HL-60 (cell line): ENCODE measurements around the gene PSMG3.

ENCODE experiments used
- DNase-seq, 2 experiments: peaks; one replicate each; pipeline ENCODE4 v3.0.0-alpha.2; 2010 to 2020; ENCODE audit warnings: low read depth in 1 of 2, low spot score in 1 of 2
- H3K27ac ChIP-seq: fragments of 250-450 bp; sonication (Bioruptor Pico); replicated peaks from 2 replicates; pipeline ENCODE4 v1.5.1; 2020; ENCODE audit warnings: mild to moderate bottlenecking, moderate library complexity
- H3K27me3 ChIP-seq: fragments of 250-450 bp; sonication (Bioruptor Pico); 2 replicates; pipeline ENCODE4 v1.5.1; 2021; ENCODE audit warnings: mild to moderate bottlenecking, moderate library complexity; ENCODE audit not compliant: insufficient read depth, poor library complexity, severe bottlenecking
- H3K4me3 ChIP-seq: replicated peaks from 2 replicates; pipeline ENCODE4 v1.5.1; 2011; ENCODE audit warnings: mild to moderate bottlenecking, control low read depth, low read length; ENCODE audit not compliant: insufficient read depth
- GABPA ChIP-seq: IDR thresholded peaks from 2 replicates; pipeline ENCODE4 v1.6.1; 2012; ENCODE audit warnings: low read depth
- POLR2AphosphoS5 ChIP-seq: IDR thresholded peaks from 2 replicates; pipeline ENCODE4 v1.6.1; 2012; ENCODE audit warnings: low read depth
- REST ChIP-seq: IDR thresholded peaks from 2 replicates; pipeline ENCODE4 v1.6.1; 2012; ENCODE audit warnings: low read depth; ENCODE audit not compliant: insufficient replicate concordance
- SPI1 ChIP-seq: IDR thresholded peaks from 2 replicates; pipeline ENCODE4 v1.6.1; 2012; ENCODE audit warnings: low read depth, mild to moderate bottlenecking, borderline replicate concordance
- TF ChIP-seq, protein P1 (sequence below): IDR thresholded peaks from one replicate; pipeline ENCODE4 v1.5.1; 2011; ENCODE audit warnings: low read length, control low read depth, inconsistent platforms; ENCODE audit not compliant: insufficient read depth

The PSMG3 gene

GRCh38 chr7:1607696-1608095 is 37.9 kb upstream of the PSMG3 start:
- TF ChIP-seq, protein P1, sequence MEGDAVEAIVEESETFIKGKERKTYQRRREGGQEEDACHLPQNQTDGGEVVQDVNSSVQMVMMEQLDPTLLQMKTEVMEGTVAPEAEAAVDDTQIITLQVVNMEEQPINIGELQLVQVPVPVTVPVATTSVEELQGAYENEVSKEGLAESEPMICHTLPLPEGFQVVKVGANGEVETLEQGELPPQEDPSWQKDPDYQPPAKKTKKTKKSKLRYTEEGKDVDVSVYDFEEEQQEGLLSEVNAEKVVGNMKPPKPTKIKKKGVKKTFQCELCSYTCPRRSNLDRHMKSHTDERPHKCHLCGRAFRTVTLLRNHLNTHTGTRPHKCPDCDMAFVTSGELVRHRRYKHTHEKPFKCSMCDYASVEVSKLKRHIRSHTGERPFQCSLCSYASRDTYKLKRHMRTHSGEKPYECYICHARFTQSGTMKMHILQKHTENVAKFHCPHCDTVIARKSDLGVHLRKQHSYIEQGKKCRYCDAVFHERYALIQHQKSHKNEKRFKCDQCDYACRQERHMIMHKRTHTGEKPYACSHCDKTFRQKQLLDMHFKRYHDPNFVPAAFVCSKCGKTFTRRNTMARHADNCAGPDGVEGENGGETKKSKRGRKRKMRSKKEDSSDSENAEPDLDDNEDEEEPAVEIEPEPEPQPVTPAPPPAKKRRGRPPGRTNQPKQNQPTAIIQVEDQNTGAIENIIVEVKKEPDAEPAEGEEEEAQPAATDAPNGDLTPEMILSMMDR: no peak
- TF ChIP-seq POLR2AphosphoS5: no peak
- TF ChIP-seq SPI1: no peak
- no peak for TF ChIP-seq GABPA
- no peak for TF ChIP-seq REST
- no peak for DNase-seq
- Histone ChIP-seq H3K4me3 (no peak overlapping the region), H3K27me3 (no peaks in the 10 kb centered on the region), H3K27ac (no peak overlapping the region)

DNA sequence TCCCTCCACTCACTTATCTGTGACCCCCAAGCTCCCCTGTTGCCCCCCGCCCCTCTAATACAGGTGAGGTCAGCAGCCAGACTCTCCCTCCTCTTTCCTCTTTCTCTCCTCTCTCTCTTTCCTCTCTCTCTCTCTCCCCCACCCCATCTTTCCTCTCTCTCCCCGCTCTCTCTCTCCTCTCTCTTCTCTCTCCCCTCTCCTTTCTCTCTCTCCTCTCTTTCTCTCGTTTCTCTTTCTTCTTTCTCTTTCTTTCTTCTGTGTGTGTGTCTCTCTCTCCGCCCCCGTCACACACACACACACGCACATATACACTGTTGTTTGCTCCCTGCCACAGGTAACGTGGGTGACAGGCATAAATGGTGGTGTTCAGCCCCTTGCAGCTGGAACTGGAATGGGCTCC is 37.2 kb upstream of the PSMG3 start:
- H3K4me3 ChIP-seq: no peak overlapping the region
- no peak for DNase-seq
- no peak overlapping the region for H3K27ac ChIP-seq
- no peaks in the 10 kb centered on the region for H3K27me3 ChIP-seq
- TF ChIP-seq, protein P1: no peak
- no peak for TF ChIP-seq REST
- no peak for TF ChIP-seq GABPA
- no peak for TF ChIP-seq POLR2AphosphoS5
- no peak for TF ChIP-seq SPI1

DNA sequence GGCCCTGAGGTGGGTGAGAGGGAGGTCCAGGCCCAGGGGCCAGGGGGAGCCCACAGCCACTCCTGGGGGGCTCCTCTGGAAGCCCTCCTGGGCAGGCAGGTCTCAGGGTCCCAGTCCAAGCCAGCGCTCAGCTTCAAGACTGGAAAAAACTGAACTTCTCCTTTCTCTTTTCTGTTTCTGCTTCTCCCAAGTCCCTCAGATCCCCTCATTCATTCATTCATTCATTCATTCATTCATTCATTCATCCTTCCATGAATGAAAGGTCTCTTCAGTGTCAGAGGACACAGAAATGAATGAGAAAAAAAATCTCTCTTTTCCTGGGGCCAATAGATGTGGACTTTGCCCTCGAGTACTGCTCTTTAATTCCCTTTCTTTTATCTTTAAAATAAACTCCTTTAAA is 34.6 kb upstream of the PSMG3 start:
- TF ChIP-seq GABPA (no peak), POLR2AphosphoS5 (no peak), SPI1 (no peak), REST (no peak)
- TF ChIP-seq, protein P1: no peak
- no peak for DNase-seq
- H3K27me3 ChIP-seq: no peaks in the 10 kb centered on the region

More for the DNA sequence above, 34.6 kb upstream of the PSMG3 start:
- no peak overlapping the region for H3K27ac ChIP-seq
- no peak overlapping the region for H3K4me3 ChIP-seq
